B cell (primary cell): ENCODE data around the gene ANKS1B.

ENCODE experiments used
- EZH2 ChIP-seq: IDR thresholded peaks from 2 replicates; pipeline ENCODE4 v1.6.1; 2012; ENCODE audit warnings: borderline replicate concordance, low read depth, mild to moderate bottlenecking, moderate library complexity, low read length; ENCODE audit not compliant: insufficient read depth, poor library complexity, severe bottlenecking
- TF ChIP-seq, protein P1 (sequence below): fragments of 200-600 bp; IDR thresholded peaks from one replicate; pipeline ENCODE4 v1.8.0; 2022; ENCODE audit warnings: antibody characterized with exemption, mild to moderate bottlenecking

DNA sequence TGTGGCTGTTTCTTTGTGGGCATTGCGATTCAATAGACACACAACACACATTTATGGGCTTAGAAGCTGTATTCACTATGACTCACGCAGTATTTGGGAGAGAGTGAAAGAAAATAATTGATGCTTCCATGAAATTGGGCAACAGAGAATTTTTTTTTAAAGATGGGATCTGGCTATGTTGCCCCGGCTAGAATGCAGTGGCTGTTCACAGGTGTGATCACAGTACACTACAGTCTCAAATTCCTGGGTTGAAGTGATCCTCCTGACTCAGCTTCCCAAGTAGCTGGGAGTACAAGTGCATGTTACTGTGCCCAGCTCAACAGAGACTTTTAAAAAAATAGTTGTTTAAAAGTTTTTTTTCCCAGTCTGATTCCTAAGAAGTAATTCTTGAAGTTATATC, 1193.3 kb downstream of the ANKS1B start:
- TF ChIP-seq, protein P1, sequence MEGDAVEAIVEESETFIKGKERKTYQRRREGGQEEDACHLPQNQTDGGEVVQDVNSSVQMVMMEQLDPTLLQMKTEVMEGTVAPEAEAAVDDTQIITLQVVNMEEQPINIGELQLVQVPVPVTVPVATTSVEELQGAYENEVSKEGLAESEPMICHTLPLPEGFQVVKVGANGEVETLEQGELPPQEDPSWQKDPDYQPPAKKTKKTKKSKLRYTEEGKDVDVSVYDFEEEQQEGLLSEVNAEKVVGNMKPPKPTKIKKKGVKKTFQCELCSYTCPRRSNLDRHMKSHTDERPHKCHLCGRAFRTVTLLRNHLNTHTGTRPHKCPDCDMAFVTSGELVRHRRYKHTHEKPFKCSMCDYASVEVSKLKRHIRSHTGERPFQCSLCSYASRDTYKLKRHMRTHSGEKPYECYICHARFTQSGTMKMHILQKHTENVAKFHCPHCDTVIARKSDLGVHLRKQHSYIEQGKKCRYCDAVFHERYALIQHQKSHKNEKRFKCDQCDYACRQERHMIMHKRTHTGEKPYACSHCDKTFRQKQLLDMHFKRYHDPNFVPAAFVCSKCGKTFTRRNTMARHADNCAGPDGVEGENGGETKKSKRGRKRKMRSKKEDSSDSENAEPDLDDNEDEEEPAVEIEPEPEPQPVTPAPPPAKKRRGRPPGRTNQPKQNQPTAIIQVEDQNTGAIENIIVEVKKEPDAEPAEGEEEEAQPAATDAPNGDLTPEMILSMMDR = no peak
- no peak for TF ChIP-seq EZH2
